Measurements from ENCODE around the gene GFI1.

Gene GFI1

DNA sequence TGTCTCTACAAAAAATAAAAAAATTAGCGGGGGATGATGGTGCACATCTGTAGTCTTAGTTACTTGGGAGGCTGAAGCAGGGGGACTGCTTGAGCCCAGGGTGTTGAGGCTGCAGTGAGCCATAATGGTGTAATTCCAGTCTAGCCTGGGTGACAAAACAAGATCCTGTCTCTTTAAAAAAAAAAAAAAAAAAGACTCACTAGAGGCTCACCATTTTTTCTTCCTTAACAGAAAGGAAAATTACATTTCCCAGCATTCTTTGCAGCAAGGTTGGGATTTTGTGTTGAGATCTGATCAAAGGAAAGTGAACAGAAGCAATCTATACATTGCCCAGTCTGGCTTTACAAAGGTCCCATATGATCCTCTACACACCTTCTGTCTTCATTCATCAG lies 21.5 kb downstream of the GFI1 start:
- DNase-seq (ENCODE audit: low read depth), result no peak
- TF ChIP-seq, protein P1, sequence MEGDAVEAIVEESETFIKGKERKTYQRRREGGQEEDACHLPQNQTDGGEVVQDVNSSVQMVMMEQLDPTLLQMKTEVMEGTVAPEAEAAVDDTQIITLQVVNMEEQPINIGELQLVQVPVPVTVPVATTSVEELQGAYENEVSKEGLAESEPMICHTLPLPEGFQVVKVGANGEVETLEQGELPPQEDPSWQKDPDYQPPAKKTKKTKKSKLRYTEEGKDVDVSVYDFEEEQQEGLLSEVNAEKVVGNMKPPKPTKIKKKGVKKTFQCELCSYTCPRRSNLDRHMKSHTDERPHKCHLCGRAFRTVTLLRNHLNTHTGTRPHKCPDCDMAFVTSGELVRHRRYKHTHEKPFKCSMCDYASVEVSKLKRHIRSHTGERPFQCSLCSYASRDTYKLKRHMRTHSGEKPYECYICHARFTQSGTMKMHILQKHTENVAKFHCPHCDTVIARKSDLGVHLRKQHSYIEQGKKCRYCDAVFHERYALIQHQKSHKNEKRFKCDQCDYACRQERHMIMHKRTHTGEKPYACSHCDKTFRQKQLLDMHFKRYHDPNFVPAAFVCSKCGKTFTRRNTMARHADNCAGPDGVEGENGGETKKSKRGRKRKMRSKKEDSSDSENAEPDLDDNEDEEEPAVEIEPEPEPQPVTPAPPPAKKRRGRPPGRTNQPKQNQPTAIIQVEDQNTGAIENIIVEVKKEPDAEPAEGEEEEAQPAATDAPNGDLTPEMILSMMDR (IDR thresholded peaks at IDR 0.05; ENCODE audit: insufficient read depth, low read depth, low read length, missing control alignments), result no peak
- no peak overlapping the region for H3K4me3 ChIP-seq (ENCODE audit: low read depth, low read length)

DNA sequence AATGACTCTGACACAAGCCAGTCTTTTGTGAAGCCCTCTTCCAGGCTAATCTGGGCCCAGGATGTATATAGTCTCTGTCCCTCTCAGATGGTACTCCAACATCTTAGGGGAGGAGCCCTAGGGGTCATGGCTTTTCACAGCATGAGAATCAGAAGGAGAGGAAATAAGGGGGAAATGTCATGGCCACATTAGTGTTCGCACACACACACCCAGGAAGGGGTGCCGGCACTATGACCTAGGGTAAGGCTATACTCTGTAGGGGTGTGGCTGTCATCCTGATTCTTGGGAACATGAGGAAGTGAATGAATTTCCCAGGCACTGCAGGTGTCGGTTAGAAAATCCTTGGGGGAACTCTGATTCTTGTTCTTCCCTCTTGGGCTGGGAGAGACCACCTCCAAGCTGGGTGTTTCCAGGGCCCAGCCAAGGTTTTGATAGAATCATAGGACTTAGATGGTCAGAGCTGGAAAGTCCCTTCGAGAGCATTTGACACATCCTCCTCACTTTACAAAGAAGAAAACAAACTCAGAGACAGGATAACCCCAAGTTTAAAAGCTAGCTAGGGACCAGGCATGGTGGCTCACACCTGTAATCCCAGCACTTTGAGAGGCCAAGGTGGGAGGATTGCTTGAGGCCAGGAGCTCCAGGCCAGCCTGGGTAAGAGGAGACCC lies 22.0 kb downstream of the GFI1 start:
- no peak overlapping the region for H3K4me3 ChIP-seq (ENCODE audit: low read depth, low read length)
- TF ChIP-seq, protein P1 (IDR thresholded peaks at IDR 0.05; ENCODE audit: insufficient read depth, low read depth, low read length, missing control alignments), result no peak
- no peak for DNase-seq (ENCODE audit: low read depth)

DNA sequence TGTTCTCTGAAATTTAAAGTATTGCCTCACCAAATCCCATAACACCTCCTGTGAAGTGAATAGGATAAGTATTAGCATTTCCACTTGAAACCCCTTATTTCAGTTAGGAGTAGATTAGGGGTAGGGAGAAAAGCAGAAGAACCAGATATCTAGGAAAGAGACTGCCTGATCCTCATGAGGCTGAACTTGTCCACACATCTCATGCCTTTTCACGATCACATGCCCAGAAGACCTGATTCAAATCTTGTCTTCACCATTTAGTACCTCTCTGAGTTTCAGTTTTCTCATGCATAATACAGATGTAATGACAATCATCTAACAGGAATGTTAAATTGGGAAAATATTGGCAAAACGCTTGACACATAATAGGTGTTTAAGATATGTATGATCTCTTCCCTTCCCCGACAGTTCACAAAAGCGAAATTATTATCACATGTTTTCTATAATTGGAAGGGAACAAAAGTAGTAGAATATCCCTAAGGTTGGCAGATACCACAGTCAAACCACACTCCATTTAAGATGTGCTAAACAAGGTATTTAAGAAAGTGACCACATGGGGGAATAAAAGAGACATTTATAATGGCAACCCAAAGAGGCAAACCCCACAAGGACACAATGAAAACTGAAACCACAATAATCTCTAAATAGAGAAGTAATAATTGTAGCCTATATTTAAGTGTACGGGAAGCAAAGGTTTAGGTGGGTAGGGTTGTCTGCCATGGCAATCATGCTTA lies 25.2 kb downstream of the GFI1 start:
- TF ChIP-seq, protein P1 (IDR thresholded peaks at IDR 0.05; ENCODE audit: insufficient read depth, low read depth, low read length, missing control alignments), result no peak
- H3K4me3 ChIP-seq (ENCODE audit: low read depth, low read length), result no peak overlapping the region
- peak; percentile 64 for DNase-seq (ENCODE audit: low read depth)

DNA sequence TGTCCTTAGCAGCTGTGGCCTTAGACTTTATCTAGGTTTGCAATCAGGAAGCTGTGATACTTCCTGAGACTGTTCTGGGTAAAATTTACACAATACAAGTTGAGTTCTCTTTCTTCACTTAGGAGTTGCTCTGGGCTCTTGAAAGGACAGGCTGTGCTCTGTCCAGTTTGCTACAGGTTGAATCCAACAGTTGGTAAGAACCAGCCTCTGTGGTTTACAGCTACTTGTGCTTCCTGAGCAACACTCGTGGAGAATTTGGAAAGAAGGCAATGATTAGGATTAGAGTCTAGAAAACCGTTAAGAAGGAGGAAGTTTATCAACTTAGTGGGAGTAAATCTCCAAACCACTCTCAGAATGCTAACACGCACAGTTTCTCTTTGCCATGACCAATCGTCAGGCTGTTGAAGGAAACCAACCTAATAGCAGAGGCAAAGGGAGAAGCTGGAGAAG lies 26.8 kb downstream of the GFI1 start:
- no peak overlapping the region for H3K4me3 ChIP-seq (ENCODE audit: low read depth, low read length)
- TF ChIP-seq, protein P1 (IDR thresholded peaks at IDR 0.05; ENCODE audit: insufficient read depth, low read depth, low read length, missing control alignments), result no peak
- DNase-seq (ENCODE audit: low read depth), result no peak

DNA sequence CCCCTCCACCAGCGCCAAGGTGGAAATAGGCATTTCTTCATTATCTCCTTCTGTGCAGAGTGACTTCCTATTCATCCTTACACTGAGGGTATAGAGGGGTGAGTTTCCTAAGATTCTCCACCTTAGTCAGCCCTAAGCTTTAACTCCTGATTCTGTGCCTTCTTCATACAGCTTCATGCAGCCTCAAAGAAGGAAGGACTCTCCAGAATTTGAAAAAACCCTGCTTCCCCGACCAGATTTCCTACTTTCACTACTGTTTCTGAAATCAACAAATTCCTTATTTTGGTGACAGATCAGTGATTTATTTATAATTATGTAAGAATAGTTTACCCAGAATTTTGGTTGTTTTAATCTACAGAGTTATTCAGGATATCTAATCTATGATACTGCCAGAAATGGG lies 28.6 kb downstream of the GFI1 start:
- TF ChIP-seq, protein P1 (IDR thresholded peaks at IDR 0.05; ENCODE audit: insufficient read depth, low read depth, low read length, missing control alignments), result no peak
- H3K4me3 ChIP-seq (ENCODE audit: low read depth, low read length), result no peak overlapping the region

DNA sequence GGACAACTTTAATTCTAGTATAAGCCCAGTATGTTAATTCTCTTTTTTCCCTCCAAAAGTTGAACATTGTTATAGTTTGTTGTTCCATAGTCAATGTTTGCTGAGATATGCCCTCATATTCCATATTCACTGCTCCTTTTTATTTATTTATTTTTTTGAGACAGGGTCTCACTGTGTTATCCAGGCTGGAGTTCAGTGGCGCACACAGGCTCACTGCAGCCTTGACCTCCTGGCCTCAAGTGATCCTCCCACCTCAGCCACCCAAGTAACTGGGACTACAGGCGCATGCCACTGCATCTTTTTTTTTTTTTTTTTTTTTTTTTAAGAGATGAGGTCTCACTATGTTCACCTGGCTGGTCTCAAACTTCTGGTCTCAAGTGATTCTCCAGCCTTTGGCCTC lies 38.7 kb downstream of the GFI1 start:
- TF ChIP-seq, protein P1 (IDR thresholded peaks at IDR 0.05; ENCODE audit: insufficient read depth, low read depth, low read length, missing control alignments), result no peak
- no peak overlapping the region for H3K4me3 ChIP-seq (ENCODE audit: low read depth, low read length)
- DNase-seq (ENCODE audit: low read depth), result no peak

More for the DNA sequence above, 28.6 kb downstream of the GFI1 start:
- no peak for DNase-seq (ENCODE audit: low read depth)
